WTC11 (cell line): ENCODE results near the gene CUL9. TPM values are rescaled to one million over a fixed set of nuclear protein-coding genes. Genes with fewer than 3 reads are reported as not detected.

Experiments used
- ATAC-seq: fragments of 200-7000 bp; cut with Tn5 transposase; 2 replicates; pipeline ENCODE4 v1.10.0; 2021; ENCODE audit warnings: mild to moderate bottlenecking, moderate library complexity
- CTCF ChIA-PET: fragments of 300-600 bp; sonication (Branson Sonifier 250); formaldehyde crosslinking; loops from one replicate; lab custom pipeline; 2021; ENCODE audit warnings: antibody characterized with exemption; lab: Charles Lee
- POLR2A ChIA-PET: fragments of 350-600 bp; sonication (Branson Sonifier 250); formaldehyde crosslinking; loops from one replicate; lab custom pipeline; 2021; ENCODE audit warnings: antibody characterized with exemption; lab: Charles Lee
- DNase-seq: peaks from one replicate; pipeline ENCODE4 v3.0.0; 2021; ENCODE audit warnings: low spot score
- H3K27ac Mint-ChIP-seq: 2 replicates; pipeline ENCODE4 v1.8.0; 2021; ENCODE audit warnings: mixed read lengths
- H3K27me3 Mint-ChIP-seq: 2 replicates; pipeline ENCODE4 v1.8.0; 2021; ENCODE audit warnings: low read depth, mild to moderate bottlenecking, moderate library complexity, mixed read lengths
- H3K36me3 Mint-ChIP-seq: 2 replicates; pipeline ENCODE4 v1.8.0; 2021; ENCODE audit warnings: mixed read lengths
- H3K4me1 Mint-ChIP-seq: 2 replicates; pipeline ENCODE4 v1.8.0; 2022; ENCODE audit warnings: mixed read lengths
- H3K4me3 Mint-ChIP-seq: 2 replicates; pipeline ENCODE4 v1.8.0; 2021; ENCODE audit warnings: mild to moderate bottlenecking, moderate library complexity, mixed read lengths
- H3K9me3 Mint-ChIP-seq: 2 replicates; pipeline ENCODE4 v1.8.0; 2021; ENCODE audit warnings: mixed read lengths
- CBFB ChIP-seq: sonication (generic); formaldehyde crosslinking; IDR thresholded peaks from 2 replicates; pipeline ENCODE4 v1.8.1; 2022; ENCODE audit warnings: mild to moderate bottlenecking, low read depth, missing genetic modification reagents
- CREM ChIP-seq: sonication (generic); formaldehyde crosslinking; IDR thresholded peaks from 2 replicates; pipeline ENCODE4 v1.8.1; 2022; ENCODE audit warnings: mild to moderate bottlenecking, missing genetic modification reagents, moderate library complexity
- E2F4 ChIP-seq: sonication (generic); formaldehyde crosslinking; IDR thresholded peaks from 2 replicates; pipeline ENCODE4 v1.8.1; 2022; ENCODE audit warnings: low read depth, mild to moderate bottlenecking, moderate library complexity, missing genetic modification reagents, borderline replicate concordance
- FOXJ3 ChIP-seq: sonication (generic); formaldehyde crosslinking; IDR thresholded peaks from 2 replicates; pipeline ENCODE4 v1.9.0; 2021; ENCODE audit warnings: missing genetic modification reagents, mild to moderate bottlenecking, borderline replicate concordance
- FOXP1 ChIP-seq: sonication (generic); formaldehyde crosslinking; IDR thresholded peaks from 2 replicates; pipeline ENCODE4 v1.8.0; 2022; ENCODE audit warnings: missing genetic modification reagents, mild to moderate bottlenecking, moderate library complexity, borderline replicate concordance
- NR3C1 ChIP-seq: sonication (generic); formaldehyde crosslinking; conservative IDR thresholded peaks from 2 replicates; pipeline ENCODE4 v1.8.1; 2023; ENCODE audit warnings: low read depth, mild to moderate bottlenecking, missing genetic modification reagents
- PRRX2 ChIP-seq: fragments of 250-450 bp; sonication (Bioruptor Pico); IDR thresholded peaks from 2 replicates; pipeline ENCODE4 v1.8.0; 2021; ENCODE audit warnings: mild to moderate bottlenecking
- RORB ChIP-seq: fragments of 250-450 bp; sonication (Bioruptor Pico); IDR thresholded peaks from 2 replicates; pipeline ENCODE4 v1.9.0; 2021; ENCODE audit warnings: mild to moderate bottlenecking
- SMAD4 ChIP-seq: sonication (generic); formaldehyde crosslinking; IDR thresholded peaks from 2 replicates; pipeline ENCODE4 v1.8.0; 2022; ENCODE audit warnings: mild to moderate bottlenecking, missing genetic modification reagents
- TCF7 ChIP-seq: sonication (generic); formaldehyde crosslinking; IDR thresholded peaks from 2 replicates; pipeline ENCODE4 v1.8.0; 2022; ENCODE audit warnings: mild to moderate bottlenecking, low read depth, missing genetic modification reagents, moderate library complexity
- ZNF263 ChIP-seq: sonication (generic); formaldehyde crosslinking; IDR thresholded peaks from 2 replicates; pipeline ENCODE4 v1.8.1; 2022; ENCODE audit warnings: low read depth, mild to moderate bottlenecking, moderate library complexity, missing genetic modification reagents
- ZNF281 ChIP-seq: sonication (generic); formaldehyde crosslinking; IDR thresholded peaks from 2 replicates; pipeline ENCODE4 v1.8.0; 2023; ENCODE audit warnings: mild to moderate bottlenecking, missing genetic modification reagents
- total RNA-seq: library from RNA; stranded (reverse); gene quantifications from 3 replicates; pipeline ENCODE4 v1.2.3, GENCODE V29; 2021
- TF ChIP-seq, protein P1 (sequence below): sonication (generic); formaldehyde crosslinking; IDR thresholded peaks from 2 replicates; pipeline ENCODE4 v1.8.1; 2022; ENCODE audit warnings: mild to moderate bottlenecking, moderate library complexity, missing genetic modification reagents
- TF ChIP-seq, protein P2 (sequence below): sonication (generic); formaldehyde crosslinking; IDR thresholded peaks from 2 replicates; pipeline ENCODE4 v1.8.1; 2023; ENCODE audit warnings: mild to moderate bottlenecking, missing genetic modification reagents
- TF ChIP-seq, protein P3 (sequence below): sonication (generic); formaldehyde crosslinking; IDR thresholded peaks from 2 replicates; pipeline ENCODE4 v1.8.1; 2022; ENCODE audit warnings: low read depth, missing genetic modification reagents, borderline replicate concordance
- TF ChIP-seq, protein P4 (sequence below): sonication (generic); formaldehyde crosslinking; conservative IDR thresholded peaks from 2 replicates; pipeline ENCODE4 v1.8.1; 2023; ENCODE audit warnings: mild to moderate bottlenecking, low read depth, missing genetic modification reagents, moderate library complexity
- TF ChIP-seq, protein P5 (sequence below): sonication (generic); formaldehyde crosslinking; IDR thresholded peaks from 2 replicates; pipeline ENCODE4 v1.8.0; 2022; ENCODE audit warnings: mild to moderate bottlenecking, missing genetic modification reagents
- TF ChIP-seq, protein P6 (sequence below): fragments of 250-450 bp; sonication (Bioruptor Pico); IDR thresholded peaks from 2 replicates; pipeline ENCODE4 v1.9.0; 2021; ENCODE audit warnings: mild to moderate bottlenecking

Gene CUL9
- total RNA-seq, 1 experiment from 2014 or later: 15.2 TPM

- Mint-ChIP-seq H3K4me3 (no peak overlapping the region), H3K27me3 (peaks cover 8% of the 10 kb centered on the region), H3K27ac (no peak overlapping the region), H3K36me3 (peaks cover 36% of the 10 kb centered on the region), H3K9me3 (no peaks in the 10 kb centered on the region), H3K4me1 (peaks cover 31% of the 10 kb centered on the region)
- DNase-seq: no peak
- TF ChIP-seq, protein P1, sequence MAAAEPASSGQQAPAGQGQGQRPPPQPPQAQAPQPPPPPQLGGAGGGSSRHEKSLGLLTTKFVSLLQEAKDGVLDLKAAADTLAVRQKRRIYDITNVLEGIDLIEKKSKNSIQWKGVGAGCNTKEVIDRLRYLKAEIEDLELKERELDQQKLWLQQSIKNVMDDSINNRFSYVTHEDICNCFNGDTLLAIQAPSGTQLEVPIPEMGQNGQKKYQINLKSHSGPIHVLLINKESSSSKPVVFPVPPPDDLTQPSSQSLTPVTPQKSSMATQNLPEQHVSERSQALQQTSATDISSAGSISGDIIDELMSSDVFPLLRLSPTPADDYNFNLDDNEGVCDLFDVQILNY: no peak
- no peak for TF ChIP-seq CREM (CRISPR knock-in tag)
- TF ChIP-seq ZNF281 (CRISPR knock-in tag): no peak
- no peak for TF ChIP-seq FOXP1 (CRISPR knock-in tag)
- no peak for TF ChIP-seq SMAD4
- TF ChIP-seq, protein P2, sequence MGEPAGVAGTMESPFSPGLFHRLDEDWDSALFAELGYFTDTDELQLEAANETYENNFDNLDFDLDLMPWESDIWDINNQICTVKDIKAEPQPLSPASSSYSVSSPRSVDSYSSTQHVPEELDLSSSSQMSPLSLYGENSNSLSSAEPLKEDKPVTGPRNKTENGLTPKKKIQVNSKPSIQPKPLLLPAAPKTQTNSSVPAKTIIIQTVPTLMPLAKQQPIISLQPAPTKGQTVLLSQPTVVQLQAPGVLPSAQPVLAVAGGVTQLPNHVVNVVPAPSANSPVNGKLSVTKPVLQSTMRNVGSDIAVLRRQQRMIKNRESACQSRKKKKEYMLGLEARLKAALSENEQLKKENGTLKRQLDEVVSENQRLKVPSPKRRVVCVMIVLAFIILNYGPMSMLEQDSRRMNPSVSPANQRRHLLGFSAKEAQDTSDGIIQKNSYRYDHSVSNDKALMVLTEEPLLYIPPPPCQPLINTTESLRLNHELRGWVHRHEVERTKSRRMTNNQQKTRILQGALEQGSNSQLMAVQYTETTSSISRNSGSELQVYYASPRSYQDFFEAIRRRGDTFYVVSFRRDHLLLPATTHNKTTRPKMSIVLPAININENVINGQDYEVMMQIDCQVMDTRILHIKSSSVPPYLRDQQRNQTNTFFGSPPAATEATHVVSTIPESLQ (CRISPR knock-in tag): no peak
- no peak for TF ChIP-seq E2F4 (CRISPR knock-in tag)
- TF ChIP-seq FOXJ3 (CRISPR knock-in tag): no peak
- TF ChIP-seq NR3C1 (CRISPR knock-in tag): no peak
- no peak for TF ChIP-seq ZNF263 (CRISPR knock-in tag)
- TF ChIP-seq, protein P3, sequence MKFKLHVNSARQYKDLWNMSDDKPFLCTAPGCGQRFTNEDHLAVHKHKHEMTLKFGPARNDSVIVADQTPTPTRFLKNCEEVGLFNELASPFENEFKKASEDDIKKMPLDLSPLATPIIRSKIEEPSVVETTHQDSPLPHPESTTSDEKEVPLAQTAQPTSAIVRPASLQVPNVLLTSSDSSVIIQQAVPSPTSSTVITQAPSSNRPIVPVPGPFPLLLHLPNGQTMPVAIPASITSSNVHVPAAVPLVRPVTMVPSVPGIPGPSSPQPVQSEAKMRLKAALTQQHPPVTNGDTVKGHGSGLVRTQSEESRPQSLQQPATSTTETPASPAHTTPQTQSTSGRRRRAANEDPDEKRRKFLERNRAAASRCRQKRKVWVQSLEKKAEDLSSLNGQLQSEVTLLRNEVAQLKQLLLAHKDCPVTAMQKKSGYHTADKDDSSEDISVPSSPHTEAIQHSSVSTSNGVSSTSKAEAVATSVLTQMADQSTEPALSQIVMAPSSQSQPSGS: no peak
- ChIA-PET CTCF (no interaction called here), POLR2A (no interaction called here)
- ATAC-seq: no peak
Measured at GRCh38 chr6:43176423-43176786, 5.6 kb upstream of the CUL9 start.

GRCh38 chr6:43178150-43178549 lies 3.8 kb upstream of the CUL9 start:
- Mint-ChIP-seq H3K27ac (no peak overlapping the region), H3K4me1 (peaks cover 32% of the 10 kb centered on the region), H3K36me3 (peaks cover 36% of the 10 kb centered on the region), H3K27me3 (no peaks in the 10 kb centered on the region), H3K9me3 (no peaks in the 10 kb centered on the region), H3K4me3 (no peak overlapping the region)
- ATAC-seq (no peak), DNase-seq (no peak)
- POLR2A ChIA-PET: no interaction called here
- CTCF ChIA-PET: no interaction called here
- no peak for TF ChIP-seq TCF7 (CRISPR knock-in tag)
- TF ChIP-seq CBFB (CRISPR knock-in tag): no peak
- TF ChIP-seq, protein P4, sequence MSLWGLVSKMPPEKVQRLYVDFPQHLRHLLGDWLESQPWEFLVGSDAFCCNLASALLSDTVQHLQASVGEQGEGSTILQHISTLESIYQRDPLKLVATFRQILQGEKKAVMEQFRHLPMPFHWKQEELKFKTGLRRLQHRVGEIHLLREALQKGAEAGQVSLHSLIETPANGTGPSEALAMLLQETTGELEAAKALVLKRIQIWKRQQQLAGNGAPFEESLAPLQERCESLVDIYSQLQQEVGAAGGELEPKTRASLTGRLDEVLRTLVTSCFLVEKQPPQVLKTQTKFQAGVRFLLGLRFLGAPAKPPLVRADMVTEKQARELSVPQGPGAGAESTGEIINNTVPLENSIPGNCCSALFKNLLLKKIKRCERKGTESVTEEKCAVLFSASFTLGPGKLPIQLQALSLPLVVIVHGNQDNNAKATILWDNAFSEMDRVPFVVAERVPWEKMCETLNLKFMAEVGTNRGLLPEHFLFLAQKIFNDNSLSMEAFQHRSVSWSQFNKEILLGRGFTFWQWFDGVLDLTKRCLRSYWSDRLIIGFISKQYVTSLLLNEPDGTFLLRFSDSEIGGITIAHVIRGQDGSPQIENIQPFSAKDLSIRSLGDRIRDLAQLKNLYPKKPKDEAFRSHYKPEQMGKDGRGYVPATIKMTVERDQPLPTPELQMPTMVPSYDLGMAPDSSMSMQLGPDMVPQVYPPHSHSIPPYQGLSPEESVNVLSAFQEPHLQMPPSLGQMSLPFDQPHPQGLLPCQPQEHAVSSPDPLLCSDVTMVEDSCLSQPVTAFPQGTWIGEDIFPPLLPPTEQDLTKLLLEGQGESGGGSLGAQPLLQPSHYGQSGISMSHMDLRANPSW (CRISPR knock-in tag): no peak
- TF ChIP-seq, protein P5, sequence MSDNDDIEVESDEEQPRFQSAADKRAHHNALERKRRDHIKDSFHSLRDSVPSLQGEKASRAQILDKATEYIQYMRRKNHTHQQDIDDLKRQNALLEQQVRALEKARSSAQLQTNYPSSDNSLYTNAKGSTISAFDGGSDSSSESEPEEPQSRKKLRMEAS (CRISPR knock-in tag): no peak
- TF ChIP-seq E2F4 (CRISPR knock-in tag): no peak
- no peak for TF ChIP-seq PRRX2 (CRISPR knock-in tag)
- TF ChIP-seq, protein P6, sequence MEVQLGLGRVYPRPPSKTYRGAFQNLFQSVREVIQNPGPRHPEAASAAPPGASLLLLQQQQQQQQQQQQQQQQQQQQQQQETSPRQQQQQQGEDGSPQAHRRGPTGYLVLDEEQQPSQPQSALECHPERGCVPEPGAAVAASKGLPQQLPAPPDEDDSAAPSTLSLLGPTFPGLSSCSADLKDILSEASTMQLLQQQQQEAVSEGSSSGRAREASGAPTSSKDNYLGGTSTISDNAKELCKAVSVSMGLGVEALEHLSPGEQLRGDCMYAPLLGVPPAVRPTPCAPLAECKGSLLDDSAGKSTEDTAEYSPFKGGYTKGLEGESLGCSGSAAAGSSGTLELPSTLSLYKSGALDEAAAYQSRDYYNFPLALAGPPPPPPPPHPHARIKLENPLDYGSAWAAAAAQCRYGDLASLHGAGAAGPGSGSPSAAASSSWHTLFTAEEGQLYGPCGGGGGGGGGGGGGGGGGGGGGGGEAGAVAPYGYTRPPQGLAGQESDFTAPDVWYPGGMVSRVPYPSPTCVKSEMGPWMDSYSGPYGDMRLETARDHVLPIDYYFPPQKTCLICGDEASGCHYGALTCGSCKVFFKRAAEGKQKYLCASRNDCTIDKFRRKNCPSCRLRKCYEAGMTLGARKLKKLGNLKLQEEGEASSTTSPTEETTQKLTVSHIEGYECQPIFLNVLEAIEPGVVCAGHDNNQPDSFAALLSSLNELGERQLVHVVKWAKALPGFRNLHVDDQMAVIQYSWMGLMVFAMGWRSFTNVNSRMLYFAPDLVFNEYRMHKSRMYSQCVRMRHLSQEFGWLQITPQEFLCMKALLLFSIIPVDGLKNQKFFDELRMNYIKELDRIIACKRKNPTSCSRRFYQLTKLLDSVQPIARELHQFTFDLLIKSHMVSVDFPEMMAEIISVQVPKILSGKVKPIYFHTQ (CRISPR knock-in tag): no peak
- no peak for TF ChIP-seq RORB (CRISPR knock-in tag)
